Gastrocnemius medialis (tissue), 4 donors: Measurements from ENCODE around the gene TOMM20. TPM values are rescaled to one million over a fixed set of nuclear protein-coding genes. Genes with fewer than 3 reads are reported as not detected.
"Not testable (repeated sequence)": the region's sequence is repeated elsewhere in the genome, so short reads cannot be mapped to it uniquely, and the experiment has no call there.

Experiments
- ATAC-seq, 2 donors: fragments of 150-250 bp; one replicate each; pipeline ENCODE4 v1.9.1; 2016
- DNase-seq, 2 donors: peaks; one replicate each; pipeline ENCODE4 v3.0.0-alpha.2; 2019
- H3K27ac ChIP-seq, 4 donors: fragments of 200-600 bp; sonication (generic); 1 replicate in 1 of 4; 2 replicates in 3 of 4; pipeline ENCODE4 v1.5.1; 2016 to 2018; ENCODE audit warnings: mild to moderate bottlenecking in 2 of 4, moderate library complexity in 1 of 4
- H3K27me3 ChIP-seq, 3 donors: fragments of 200-600 bp; sonication (generic) in 2 of 3; 1 replicate in 1 of 3; 2 replicates in 2 of 3; pipeline versions ENCODE4 v1.5.1 to v1.6.0; 2016 to 2019; ENCODE audit warnings: mild to moderate bottlenecking in 1 of 3, moderate library complexity in 1 of 3
- H3K36me3 ChIP-seq, 2 donors: fragments of 200-600 bp; sonication (generic) in 1 of 2; one replicate each; pipeline ENCODE4 v1.5.1; 2017 to 2018
- H3K4me1 ChIP-seq, 2 donors: fragments of 200-600 bp; sonication (generic) in 1 of 2; one replicate each; pipeline ENCODE4 v1.5.1; 2016 to 2017; ENCODE audit warnings: mild to moderate bottlenecking in 2 of 2
- H3K4me3 ChIP-seq, 4 donors: fragments of 200-600 bp; sonication (generic) in 3 of 4; 1 replicate in 1 of 4; 2 replicates in 3 of 4; pipeline ENCODE4 v1.5.1; 2016 to 2019; ENCODE audit warnings: mild to moderate bottlenecking in 2 of 4
- H3K9me3 ChIP-seq, 3 donors: fragments of 200-600 bp; sonication (generic) in 2 of 3; 1 replicate in 1 of 3; 2 replicates in 2 of 3; pipeline ENCODE4 v1.5.1; 2016 to 2019
- CTCF ChIP-seq, 5 experiments: fragments of 450-650 bp in 3 of 5; fragments of 200-600 bp in 2 of 5; sonication (generic) in 2 of 5; IDR thresholded peaks in 4 of 5; conservative IDR thresholded peaks in 1 of 5; 1 replicate in 4 of 5; 2 replicates in 1 of 5; pipeline ENCODE4 v1.5.1; 2016 to 2019; ENCODE audit warnings: antibody characterized with exemption in 5 of 5, mild to moderate bottlenecking in 3 of 5, moderate library complexity in 3 of 5
- POLR2A ChIP-seq, 2 donors: fragments of 450-650 bp; IDR thresholded peaks; one replicate each; pipeline ENCODE4 v1.6.1; 2017; ENCODE audit warnings: antibody characterized with exemption in 2 of 2, mild to moderate bottlenecking in 2 of 2, moderate library complexity in 2 of 2
- in situ Hi-C, 4 donors: fragments of 200-750 bp; cut with MboI; loops; one replicate each; pipeline versions ENCODE4 v1.15.0 to v1.8.0; 2017; ENCODE audit warnings: low sequenced_read_pairs in 4 of 4
- intact Hi-C: fragments of 100-400 bp; cut with DNase I; formaldehyde crosslinking; loops from one replicate; pipeline ENCODE4 v1.15.1; 2023; ENCODE audit warnings: low total_unique reads
- total RNA-seq, 4 donors: library from RNA; depleted of rRNA; stranded (reverse); fragments of >200 nt; gene quantifications; one replicate each; pipeline versions ENCODE4 v1.1.0 to v1.2.3, GENCODE V29; 2016

The TOMM20 gene
- total RNA-seq, 4 donors from 2014 or later = 51.7 to 71.8 (median 62.3) TPM

GRCh38 chr1:235088907-235089306, 39.7 kb downstream of the TOMM20 start:
- H3K4me3 ChIP-seq = no peak overlapping the region
- intact Hi-C loops (no loop called here), in situ Hi-C loops (loop anchor here in 2 of 4 donors (5.0 to 25.0 kb wide), 2 partner anchors 352 to 592 kb away; no protein-coding TSS in a partner anchor)
- H3K4me1 ChIP-seq = peaks cover 7 to 8% of the 10 kb centered on the region in 2 donors
- no peak overlapping the region for H3K27ac ChIP-seq
- H3K36me3 ChIP-seq = no peaks in the 10 kb centered on the region
- ATAC-seq (no peak), DNase-seq (no peak)
- no peaks in the 10 kb centered on the region for H3K27me3 ChIP-seq
- H3K9me3 ChIP-seq = no peaks in the 10 kb centered on the region
- TF ChIP-seq POLR2A (IDR thresholded peaks at IDR 0.05) (no peak), CTCF (IDR thresholded peaks at IDR 0.05 in 4 of 5, conservative IDR thresholded peaks at IDR 0.05 in 1 of 5) (no peak)

- Histone ChIP-seq H3K9me3 (no peaks in the 10 kb centered on the region), H3K27ac (no peak overlapping the region), H3K36me3 (no peaks in the 10 kb centered on the region), H3K4me1 (peaks cover 7 to 11% of the 10 kb centered on the region in 2 donors), H3K27me3 (no peaks in the 10 kb centered on the region), H3K4me3 (no peak overlapping the region)
- in situ Hi-C loops (loop anchor here in 2 of 4 donors (5.0 to 25.0 kb wide), 2 partner anchors 351 to 591 kb away; no protein-coding TSS in a partner anchor), intact Hi-C loops (no loop called here)
- no peak for DNase-seq
- ATAC-seq = no peak
- TF ChIP-seq CTCF (IDR thresholded peaks at IDR 0.05 in 4 of 5, conservative IDR thresholded peaks at IDR 0.05 in 1 of 5) (no peak), POLR2A (IDR thresholded peaks at IDR 0.05) (no peak)
Measured at GRCh38 chr1:235088430-235088829, 40.2 kb downstream of the TOMM20 start.

GRCh38 chr1:235087906-235088305, 40.7 kb downstream of the TOMM20 start:
- peaks cover 11 to 14% of the 10 kb centered on the region in 2 donors for H3K4me1 ChIP-seq
- no peak overlapping the region for H3K4me3 ChIP-seq
- no peaks in the 10 kb centered on the region for H3K36me3 ChIP-seq
- TF ChIP-seq POLR2A (IDR thresholded peaks at IDR 0.05) (no peak), CTCF (IDR thresholded peaks at IDR 0.05 in 4 of 5, conservative IDR thresholded peaks at IDR 0.05 in 1 of 5) (no peak)
- in situ Hi-C loops (loop anchor here in 2 of 4 donors (5.0 to 25.0 kb wide), 2 partner anchors 351 to 591 kb away; no protein-coding TSS in a partner anchor), intact Hi-C loops (no loop called here)
- ATAC-seq = no peak
- no peaks in the 10 kb centered on the region for H3K27me3 ChIP-seq
- H3K27ac ChIP-seq = no peak overlapping the region
- peak in 1 of 2 donors; percentile 11 for DNase-seq
- no peaks in the 10 kb centered on the region for H3K9me3 ChIP-seq

- H3K27ac ChIP-seq, DNase-seq, H3K27me3 ChIP-seq, H3K9me3 ChIP-seq, ATAC-seq, intact Hi-C loops, H3K36me3 ChIP-seq, H3K4me3 ChIP-seq: not testable (repeated sequence)
- in situ Hi-C loops = loop anchor here in 2 of 4 donors (5.0 to 25.0 kb wide), 2 partner anchors 348 to 588 kb away; no protein-coding TSS in a partner anchor
- H3K4me1 ChIP-seq = peaks cover 17 to 22% of the 10 kb centered on the region in 2 donors
Measured at GRCh38 chr1:235085411-235086117, 43.1 kb downstream of the TOMM20 start.

GRCh38 chr1:235080788-235081187, 47.8 kb downstream of the TOMM20 start:
- DNase-seq, H3K9me3 ChIP-seq, intact Hi-C loops, H3K36me3 ChIP-seq, ATAC-seq, H3K4me3 ChIP-seq, H3K27me3 ChIP-seq: not testable (repeated sequence)
- in situ Hi-C loops = loop anchor here (5.0 to 25.0 kb wide), 4 partner anchors 343 to 583 kb away; partner anchors contain the start of gene IRF2BP2 (in 3 of the 4)
- Histone ChIP-seq H3K27ac (peak overlapping the region; percentile 87 to 100 (median 95)), H3K4me1 (peaks cover 54 to 56% of the 10 kb centered on the region in 2 donors)

GRCh38 chr1:235080297-235080657, 48.4 kb downstream of the TOMM20 start:
- H3K27me3 ChIP-seq, H3K36me3 ChIP-seq, H3K4me3 ChIP-seq, intact Hi-C loops, DNase-seq, H3K9me3 ChIP-seq, ATAC-seq: not testable (repeated sequence)
- Histone ChIP-seq H3K27ac (peak overlapping the region; percentile 87 to 100 (median 95)), H3K4me1 (peaks cover 59 to 61% of the 10 kb centered on the region in 2 donors)
- in situ Hi-C loops = loop anchor here (5.0 to 25.0 kb wide), 4 partner anchors 343 to 583 kb away; partner anchors contain the start of gene IRF2BP2 (in 3 of the 4)
